Spleen (tissue), 7 donors: ENCODE measurements around the gene SEPTIN1.

ENCODE experiments used
- CTCF ChIP-seq, 11 experiments: fragments of 200-600 bp in 7 of 11; fragments of 450-650 bp in 4 of 11; sonication (generic) in 4 of 11; IDR thresholded peaks in 8 of 11; conservative IDR thresholded peaks in 3 of 11; 1 replicate in 7 of 11; 2 replicates in 4 of 11; pipeline versions ENCODE4 v1.4.0 to v1.8.0; 2016 to 2021; ENCODE audit warnings: antibody characterized with exemption in 11 of 11, inconsistent platforms in 4 of 11, mild to moderate bottlenecking in 1 of 11
- POLR2A ChIP-seq, 3 donors: fragments of 450-650 bp; IDR thresholded peaks; one replicate each; pipeline ENCODE4 v1.5.1; 2017; ENCODE audit warnings: antibody characterized with exemption in 3 of 3, mild to moderate bottlenecking in 1 of 3
- POLR2AphosphoS5 ChIP-seq, 3 donors: sonication (generic); formaldehyde crosslinking; IDR thresholded peaks; one replicate each; pipeline ENCODE4 v1.5.1; 2017; ENCODE audit warnings: antibody characterized with exemption in 3 of 3
- donor health status: DM: no; HTN: no; CAD: no; lungs with moderate emphysema.
- donor health status: DM: no; HTN: no; CAD: no.
- donor health status: DM: no; HTN: no; CAD: no.

DNA sequence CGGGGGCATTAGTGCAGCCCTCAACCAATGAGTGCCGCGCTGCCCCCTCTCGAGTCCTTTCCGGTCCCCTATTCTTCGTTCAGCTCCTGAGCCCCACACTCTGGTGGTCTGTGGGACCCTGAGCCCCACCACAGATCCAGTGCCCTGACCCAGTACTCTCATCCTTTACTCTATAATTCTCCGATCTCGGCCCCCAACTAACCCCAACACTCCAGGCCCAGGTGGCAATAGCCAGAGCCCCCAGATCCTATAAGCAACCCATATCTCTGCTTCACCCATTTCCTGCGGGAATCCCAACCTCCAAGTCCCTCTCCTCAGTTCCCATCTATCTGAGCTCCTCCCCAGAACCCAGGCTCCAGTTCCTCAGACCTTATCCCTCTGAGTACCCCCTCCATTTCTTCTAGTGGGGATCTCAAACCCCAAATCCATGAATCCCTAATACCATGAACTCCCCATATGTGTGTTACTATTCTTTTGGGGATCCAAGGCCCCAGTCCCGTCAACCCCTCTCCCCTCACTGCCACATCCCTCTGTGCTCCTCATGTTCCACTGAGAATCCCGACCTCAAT is 11.0 kb downstream of the SEPTIN1 start:
- TF ChIP-seq CTCF (IDR thresholded peaks at IDR 0.05 in 8 of 11, conservative IDR thresholded peaks at IDR 0.05 in 3 of 11) = peak in 1 of 11 experiments; percentile 13
- TF ChIP-seq POLR2A (IDR thresholded peaks at IDR 0.05) = peak in 1 of 3 donors; percentile 12
- peak in 1 of 3 donors; percentile 82 for TF ChIP-seq POLR2AphosphoS5 (IDR thresholded peaks at IDR 0.05)
